Tibial artery (tissue), 4 donors: ENCODE measurements around the gene MUC6.
"Not testable (repeated sequence)": the region's sequence is repeated elsewhere in the genome, so short reads cannot be mapped to it uniquely, and the experiment has no call there.

Source experiments
- DNase-seq, 2 donors: peaks; one replicate each; pipeline ENCODE4 v3.0.0-alpha.2; 2019
- H3K27ac ChIP-seq, 2 donors: fragments of 200-600 bp; sonication (generic) in 1 of 2; 1 replicate in 1 of 2; 2 replicates in 1 of 2; pipeline ENCODE4 v1.5.1; 2018 to 2019; ENCODE audit warnings: mild to moderate bottlenecking in 1 of 2
- H3K27me3 ChIP-seq, 2 donors: fragments of 200-600 bp; sonication (generic) in 1 of 2; one replicate each; pipeline versions ENCODE4 v1.5.1 to v1.6.0; 2016 to 2019
- H3K36me3 ChIP-seq, 3 donors: fragments of 200-600 bp; sonication (generic) in 2 of 3; one replicate each; pipeline ENCODE4 v1.5.1; 2016 to 2019; ENCODE audit warnings: mild to moderate bottlenecking in 2 of 3
- H3K4me1 ChIP-seq, 4 donors: fragments of 200-600 bp; sonication (generic) in 2 of 4; 1 replicate in 3 of 4; 2 replicates in 1 of 4; pipeline ENCODE4 v1.5.1; 2016 to 2019
- H3K4me3 ChIP-seq, 2 donors: fragments of 200-600 bp; sonication (generic) in 1 of 2; 1 replicate in 1 of 2; 2 replicates in 1 of 2; pipeline ENCODE4 v1.5.1; 2018 to 2019; ENCODE audit warnings: mild to moderate bottlenecking in 2 of 2
- H3K9me3 ChIP-seq, 3 donors: fragments of 200-600 bp; sonication (generic) in 1 of 3; one replicate each; pipeline ENCODE4 v1.5.1; 2016 to 2019
- intact Hi-C: fragments of 100-400 bp; cut with DNase I; formaldehyde crosslinking; loops from one replicate; pipeline ENCODE4 v1.15.0; 2023; ENCODE audit warnings: low total_unique reads
- TF ChIP-seq, protein P1 (sequence below), 2 experiments: fragments of 200-600 bp in 1 of 2; fragments of 450-650 bp in 1 of 2; IDR thresholded peaks; one replicate each; pipeline ENCODE4 v1.5.1; 2017 to 2019; ENCODE audit warnings: antibody characterized with exemption in 2 of 2, mild to moderate bottlenecking in 1 of 2, moderate library complexity in 1 of 2

MUC6 gene

DNA sequence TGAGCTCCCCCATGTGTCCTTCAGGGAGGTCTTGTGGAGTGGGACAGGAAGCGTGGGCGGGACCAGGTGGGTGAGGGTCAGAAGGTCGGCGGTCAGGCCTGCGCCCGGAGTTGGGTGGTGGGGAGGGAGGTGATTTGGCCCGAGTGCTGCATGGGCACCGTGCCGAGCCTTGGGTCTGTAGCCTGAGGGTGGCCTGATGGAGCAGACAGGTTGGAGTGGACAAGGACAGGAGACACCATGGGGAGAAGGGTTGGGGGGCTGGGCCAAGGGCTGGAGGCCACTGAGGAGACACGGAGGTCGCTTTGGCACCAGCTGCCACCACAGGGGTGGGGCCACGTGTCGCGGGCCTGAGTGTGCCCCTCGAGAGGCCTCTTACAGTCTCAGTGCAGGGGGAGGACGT lies 57.7 kb downstream of the MUC6 start:
- Histone ChIP-seq H3K27ac (no peak overlapping the region), H3K27me3 (no peaks in the 10 kb centered on the region), H3K9me3 (no peaks in the 10 kb centered on the region), H3K36me3 (peaks cover 24 to 78% (median 64%) of the 10 kb centered on the region in 3 donors), H3K4me1 (peaks cover 0 to 18% (median 5%) of the 10 kb centered on the region in 4 donors), H3K4me3 (no peak overlapping the region)
- intact Hi-C loops: no loop called here
- DNase-seq: no peak
- TF ChIP-seq, protein P1, sequence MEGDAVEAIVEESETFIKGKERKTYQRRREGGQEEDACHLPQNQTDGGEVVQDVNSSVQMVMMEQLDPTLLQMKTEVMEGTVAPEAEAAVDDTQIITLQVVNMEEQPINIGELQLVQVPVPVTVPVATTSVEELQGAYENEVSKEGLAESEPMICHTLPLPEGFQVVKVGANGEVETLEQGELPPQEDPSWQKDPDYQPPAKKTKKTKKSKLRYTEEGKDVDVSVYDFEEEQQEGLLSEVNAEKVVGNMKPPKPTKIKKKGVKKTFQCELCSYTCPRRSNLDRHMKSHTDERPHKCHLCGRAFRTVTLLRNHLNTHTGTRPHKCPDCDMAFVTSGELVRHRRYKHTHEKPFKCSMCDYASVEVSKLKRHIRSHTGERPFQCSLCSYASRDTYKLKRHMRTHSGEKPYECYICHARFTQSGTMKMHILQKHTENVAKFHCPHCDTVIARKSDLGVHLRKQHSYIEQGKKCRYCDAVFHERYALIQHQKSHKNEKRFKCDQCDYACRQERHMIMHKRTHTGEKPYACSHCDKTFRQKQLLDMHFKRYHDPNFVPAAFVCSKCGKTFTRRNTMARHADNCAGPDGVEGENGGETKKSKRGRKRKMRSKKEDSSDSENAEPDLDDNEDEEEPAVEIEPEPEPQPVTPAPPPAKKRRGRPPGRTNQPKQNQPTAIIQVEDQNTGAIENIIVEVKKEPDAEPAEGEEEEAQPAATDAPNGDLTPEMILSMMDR (IDR thresholded peaks at IDR 0.05): no peak

DNA sequence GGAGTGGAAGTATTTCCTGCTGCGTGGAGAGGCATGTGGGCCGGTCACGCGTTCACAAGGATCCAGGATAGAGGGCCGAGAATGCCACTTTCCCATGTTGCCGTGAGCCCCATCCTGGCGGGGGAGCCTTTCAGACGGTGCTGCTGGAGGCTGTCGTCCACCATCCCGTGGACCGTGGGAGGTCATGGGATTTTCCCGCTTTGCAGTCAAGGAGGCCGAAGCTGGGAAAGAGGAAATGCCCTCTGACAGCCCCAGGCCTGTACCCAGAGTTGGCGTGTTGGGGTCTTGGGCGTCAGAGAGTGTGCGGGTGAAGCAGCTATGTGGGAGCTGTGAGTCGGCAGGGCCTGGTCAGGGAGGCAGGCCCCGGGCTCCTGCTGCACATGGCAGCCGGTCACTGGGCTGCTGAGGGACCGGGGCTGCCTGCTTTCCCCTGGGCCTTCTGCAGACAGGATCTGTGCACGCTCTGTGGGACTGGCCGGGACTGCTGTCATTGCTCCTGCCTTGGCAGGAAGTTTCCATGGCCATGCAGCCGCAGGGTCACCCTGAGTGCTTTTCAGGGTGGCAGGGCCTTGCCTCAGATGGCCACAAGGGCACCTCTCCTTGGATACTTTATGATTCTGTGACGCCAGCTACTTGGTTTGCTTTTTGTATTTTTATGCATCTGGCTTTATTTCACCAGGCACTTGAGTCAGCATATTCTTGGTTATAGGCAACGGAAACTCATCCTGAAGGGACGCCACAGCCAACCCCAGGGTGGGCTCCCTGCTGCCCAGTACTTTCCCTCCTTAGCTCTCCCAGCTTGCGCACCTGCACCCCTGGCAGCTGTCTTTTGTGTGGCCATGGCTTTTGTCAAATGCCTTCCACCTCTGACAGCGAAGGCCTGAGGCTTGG lies 58.4 kb downstream of the MUC6 start:
- H3K4me3 ChIP-seq: no peak overlapping the region
- H3K36me3 ChIP-seq: peaks cover 31 to 83% (median 68%) of the 10 kb centered on the region in 3 donors
- peaks cover 0 to 18% (median 5%) of the 10 kb centered on the region in 4 donors for H3K4me1 ChIP-seq
- no peaks in the 10 kb centered on the region for H3K27me3 ChIP-seq
- TF ChIP-seq, protein P1 (IDR thresholded peaks at IDR 0.05): no peak
- H3K27ac ChIP-seq: no peak overlapping the region
- H3K9me3 ChIP-seq: no peaks in the 10 kb centered on the region
- intact Hi-C loops: no loop called here
- DNase-seq: no peak

DNA sequence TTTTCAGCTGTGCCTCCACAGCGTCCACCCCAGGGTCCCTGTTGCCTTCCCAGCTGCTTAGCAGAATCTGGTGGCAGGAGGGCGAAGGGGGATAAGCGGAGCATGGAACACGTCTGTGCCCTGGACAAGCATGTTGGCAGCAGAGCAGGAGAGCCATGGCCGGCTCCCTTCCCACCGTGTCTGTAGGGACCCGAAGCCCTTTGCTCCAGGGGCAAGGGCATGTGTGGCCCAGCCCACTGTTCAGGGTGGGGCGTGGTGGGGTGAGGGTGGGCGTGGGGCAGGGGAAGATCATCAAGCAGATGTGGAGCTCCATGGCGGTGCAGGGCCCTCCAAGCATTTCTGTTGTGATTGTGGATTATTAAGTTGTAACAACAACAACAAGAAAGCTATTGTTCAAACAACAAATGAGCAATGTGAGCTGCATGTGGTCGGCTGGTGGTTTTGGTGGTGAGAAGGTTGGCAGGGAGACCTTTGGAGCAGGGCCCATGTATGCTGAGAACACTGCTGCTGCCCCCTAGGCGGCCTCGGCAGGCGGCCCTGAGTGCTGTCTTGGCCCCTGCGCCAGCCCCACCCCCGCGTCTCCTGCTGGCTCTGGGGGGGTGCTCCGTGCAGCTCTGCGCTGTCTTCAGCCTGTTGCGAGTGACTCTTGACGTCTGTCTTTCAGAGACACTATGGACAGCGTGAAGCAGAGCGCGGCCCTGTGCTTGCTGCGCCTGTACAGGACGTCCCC lies 59.9 kb downstream of the MUC6 start:
- Histone ChIP-seq H3K36me3 (peaks cover 46 to 91% (median 77%) of the 10 kb centered on the region in 3 donors), H3K27me3 (no peaks in the 10 kb centered on the region), H3K27ac (no peak overlapping the region), H3K9me3 (no peaks in the 10 kb centered on the region), H3K4me3 (no peak overlapping the region), H3K4me1 (peaks cover 0 to 17% (median 5%) of the 10 kb centered on the region in 4 donors)
- DNase-seq: no peak
- intact Hi-C loops: no loop called here
- TF ChIP-seq, protein P1 (IDR thresholded peaks at IDR 0.05): no peak

DNA sequence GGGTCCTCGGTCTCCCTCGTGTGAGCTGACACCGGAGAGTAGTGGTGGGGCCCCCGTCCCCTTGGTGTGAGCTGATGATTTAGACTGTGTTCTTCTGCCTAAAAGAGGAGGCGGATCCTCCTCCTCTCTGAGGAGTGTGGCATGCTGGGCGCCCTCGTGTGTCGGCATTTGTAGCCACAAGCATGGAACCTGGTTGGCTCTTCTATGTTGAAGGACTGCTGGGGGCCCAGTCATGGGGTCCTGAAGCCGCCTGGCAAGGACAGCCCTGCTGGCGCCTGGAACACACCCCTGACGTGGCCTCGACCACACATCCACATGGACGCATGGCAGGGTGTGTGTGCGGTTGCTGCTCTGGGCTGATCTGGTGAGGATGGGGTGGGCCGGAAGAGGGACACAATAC lies 60.7 kb downstream of the MUC6 start:
- intact Hi-C loops: no loop called here
- H3K36me3 ChIP-seq: peaks cover 46 to 87% (median 76%) of the 10 kb centered on the region in 3 donors
- DNase-seq: no peak
- H3K9me3 ChIP-seq: no peaks in the 10 kb centered on the region
- H3K4me3 ChIP-seq: no peak overlapping the region
- TF ChIP-seq, protein P1 (IDR thresholded peaks at IDR 0.05): no peak
- peaks cover 0 to 10% (median 2%) of the 10 kb centered on the region in 4 donors for H3K4me1 ChIP-seq
- no peaks in the 10 kb centered on the region for H3K27me3 ChIP-seq
- no peak overlapping the region for H3K27ac ChIP-seq

DNA sequence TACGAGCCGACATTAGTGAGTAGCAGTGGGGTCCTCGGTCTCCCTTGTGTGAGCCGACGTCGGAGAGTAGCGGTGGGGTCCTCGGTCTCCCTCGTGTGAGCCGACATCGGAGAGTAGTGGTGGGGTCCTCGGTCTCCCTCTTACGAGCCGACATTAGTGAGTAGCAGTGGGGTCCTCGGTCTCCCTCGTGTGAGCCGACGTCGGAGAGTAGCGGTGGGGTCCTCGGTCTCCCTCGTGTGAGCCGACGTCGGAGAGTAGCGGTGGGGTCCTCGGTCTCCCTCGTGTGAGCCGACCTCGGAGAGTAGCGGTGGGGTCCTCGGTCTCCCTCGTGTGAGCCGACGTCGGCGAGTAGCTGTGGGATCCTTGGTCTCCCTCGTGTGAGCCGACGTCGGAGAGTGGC lies 61.1 kb downstream of the MUC6 start:
- H3K4me3 ChIP-seq, intact Hi-C loops, H3K27ac ChIP-seq, H3K4me1 ChIP-seq, DNase-seq, H3K27me3 ChIP-seq, H3K9me3 ChIP-seq: not testable (repeated sequence)
- peaks cover 50 to 87% (median 81%) of the 10 kb centered on the region in 3 donors for H3K36me3 ChIP-seq

DNA sequence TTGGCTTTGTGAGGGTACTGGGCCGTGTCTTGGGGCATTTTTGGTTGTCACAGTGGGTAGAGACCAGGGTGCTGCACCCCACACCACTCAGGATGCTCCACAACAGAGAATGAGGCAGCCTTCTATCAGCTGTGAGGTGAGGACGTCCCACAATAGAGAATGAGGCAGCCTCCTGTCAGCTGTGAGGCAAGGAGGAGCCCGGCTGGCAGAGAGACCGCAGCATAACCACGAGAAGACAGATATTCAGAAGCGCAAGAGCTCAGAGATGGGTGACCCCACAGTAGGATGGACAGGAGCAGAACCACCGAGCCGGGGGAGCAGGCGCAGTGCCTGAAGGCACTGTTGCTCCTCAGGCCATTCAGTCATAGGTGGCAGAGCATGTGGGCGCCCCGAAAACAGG lies 63.3 kb downstream of the MUC6 start:
- Histone ChIP-seq H3K27me3 (no peaks in the 10 kb centered on the region), H3K9me3 (no peaks in the 10 kb centered on the region), H3K4me3 (no peak overlapping the region), H3K27ac (no peak overlapping the region), H3K4me1 (peaks cover 0 to 12% (median 0%) of the 10 kb centered on the region in 4 donors), H3K36me3 (peaks cover 52 to 80% (median 78%) of the 10 kb centered on the region in 3 donors)
- intact Hi-C loops: no loop called here
- TF ChIP-seq, protein P1 (IDR thresholded peaks at IDR 0.05): no peak
- DNase-seq: no peak
